Nephron progenitor cell (in vitro differentiated cells): ENCODE measurements around the gene TLDC2.
"Not testable (repeated sequence)": the region's sequence is repeated elsewhere in the genome, so short reads cannot be mapped to it uniquely, and the experiment has no call there.

Experiments
- DNase-seq: peaks from one replicate; pipeline ENCODE4 v3.0.0; 2021
- H3K27ac Mint-ChIP-seq: 2 replicates; pipeline ENCODE4 v1.8.0; 2021; ENCODE audit warnings: mild to moderate bottlenecking, moderate library complexity, mixed read lengths
- H3K27me3 Mint-ChIP-seq: 2 replicates; pipeline ENCODE4 v1.8.0; 2021; ENCODE audit warnings: mild to moderate bottlenecking, low read depth, mixed read lengths; ENCODE audit not compliant: poor library complexity
- H3K36me3 Mint-ChIP-seq: 2 replicates; pipeline ENCODE4 v1.8.0; 2021; ENCODE audit warnings: low read depth, mixed read lengths
- H3K4me1 Mint-ChIP-seq: 2 replicates; pipeline ENCODE4 v1.8.0; 2021; ENCODE audit warnings: mixed read lengths
- H3K4me3 Mint-ChIP-seq: 2 replicates; pipeline ENCODE4 v1.8.0; 2021; ENCODE audit warnings: mild to moderate bottlenecking, moderate library complexity, mixed read lengths
- H3K9me3 Mint-ChIP-seq: 2 replicates; pipeline ENCODE4 v1.8.0; 2021; ENCODE audit warnings: mild to moderate bottlenecking, moderate library complexity, mixed read lengths
- TF ChIP-seq, protein P1 (sequence below): fragments of 200-600 bp; sonication (generic); IDR thresholded peaks from 2 replicates; pipeline ENCODE4 v1.5.0; 2021; ENCODE audit warnings: antibody characterized with exemption

The TLDC2 gene

DNA sequence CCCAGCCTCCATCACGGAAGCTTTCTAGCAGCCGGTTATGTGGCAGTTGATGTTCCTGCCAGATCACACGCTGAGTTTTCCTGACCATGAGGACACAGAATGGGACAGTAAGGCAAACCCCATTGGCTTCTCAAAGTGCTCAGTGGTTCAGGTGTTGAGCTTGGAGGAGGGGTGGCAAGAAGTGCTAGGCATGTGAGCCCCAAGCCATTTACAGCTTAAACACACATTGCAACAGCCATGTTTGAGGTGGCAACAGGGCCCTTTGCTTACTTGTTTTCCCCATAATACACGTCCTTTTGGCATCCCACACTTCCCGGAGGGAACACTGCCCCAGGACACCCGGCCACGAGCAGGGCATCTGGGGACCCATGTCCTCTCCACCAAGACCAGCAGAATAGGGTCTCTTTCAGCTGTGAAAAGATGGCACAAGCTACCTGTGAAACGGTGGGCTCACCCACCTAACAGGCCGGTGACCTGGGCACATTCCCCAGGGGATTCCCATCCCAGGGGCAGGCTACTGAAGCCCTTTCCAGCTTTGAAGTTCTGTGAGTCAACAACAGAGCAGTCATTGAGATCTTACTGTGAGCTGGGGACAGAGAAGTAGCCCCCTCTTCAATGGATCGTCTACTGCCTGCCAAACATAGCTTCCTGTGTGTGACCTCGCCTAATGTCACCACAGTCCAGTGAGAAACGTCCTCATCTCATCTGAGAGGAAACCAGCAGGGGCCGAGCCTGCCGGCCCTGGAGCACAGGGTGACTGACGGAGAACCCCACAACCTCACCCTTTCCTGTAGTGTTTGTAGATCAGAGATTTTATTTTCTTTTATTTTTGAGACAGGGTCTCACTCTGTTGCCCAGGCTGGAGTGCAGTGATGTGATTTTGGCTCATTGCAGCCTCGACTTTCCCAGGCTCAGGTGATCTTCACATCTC lies 4.0 kb upstream of the TLDC2 start:
- peaks cover 3% of the 10 kb centered on the region for H3K9me3 Mint-ChIP-seq
- no peak overlapping the region for H3K4me3 Mint-ChIP-seq
- DNase-seq: no peak
- H3K27me3 Mint-ChIP-seq: peaks cover 8% of the 10 kb centered on the region
- TF ChIP-seq, protein P1, sequence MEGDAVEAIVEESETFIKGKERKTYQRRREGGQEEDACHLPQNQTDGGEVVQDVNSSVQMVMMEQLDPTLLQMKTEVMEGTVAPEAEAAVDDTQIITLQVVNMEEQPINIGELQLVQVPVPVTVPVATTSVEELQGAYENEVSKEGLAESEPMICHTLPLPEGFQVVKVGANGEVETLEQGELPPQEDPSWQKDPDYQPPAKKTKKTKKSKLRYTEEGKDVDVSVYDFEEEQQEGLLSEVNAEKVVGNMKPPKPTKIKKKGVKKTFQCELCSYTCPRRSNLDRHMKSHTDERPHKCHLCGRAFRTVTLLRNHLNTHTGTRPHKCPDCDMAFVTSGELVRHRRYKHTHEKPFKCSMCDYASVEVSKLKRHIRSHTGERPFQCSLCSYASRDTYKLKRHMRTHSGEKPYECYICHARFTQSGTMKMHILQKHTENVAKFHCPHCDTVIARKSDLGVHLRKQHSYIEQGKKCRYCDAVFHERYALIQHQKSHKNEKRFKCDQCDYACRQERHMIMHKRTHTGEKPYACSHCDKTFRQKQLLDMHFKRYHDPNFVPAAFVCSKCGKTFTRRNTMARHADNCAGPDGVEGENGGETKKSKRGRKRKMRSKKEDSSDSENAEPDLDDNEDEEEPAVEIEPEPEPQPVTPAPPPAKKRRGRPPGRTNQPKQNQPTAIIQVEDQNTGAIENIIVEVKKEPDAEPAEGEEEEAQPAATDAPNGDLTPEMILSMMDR: no peak
- H3K27ac Mint-ChIP-seq: no peak overlapping the region
- H3K4me1 Mint-ChIP-seq: peaks cover 15% of the 10 kb centered on the region
- no peaks in the 10 kb centered on the region for H3K36me3 Mint-ChIP-seq

- TF ChIP-seq, protein P1: no peak
- H3K9me3 Mint-ChIP-seq: peaks cover 3% of the 10 kb centered on the region
- no peak for DNase-seq
- H3K4me3 Mint-ChIP-seq: no peak overlapping the region
- peaks cover 8% of the 10 kb centered on the region for H3K27me3 Mint-ChIP-seq
- H3K27ac Mint-ChIP-seq: no peak overlapping the region
- H3K4me1 Mint-ChIP-seq: peaks cover 16% of the 10 kb centered on the region
- no peaks in the 10 kb centered on the region for H3K36me3 Mint-ChIP-seq
Measured at GRCh38 chr20:36872852-36873251, 3.1 kb upstream of the TLDC2 start.

DNA sequence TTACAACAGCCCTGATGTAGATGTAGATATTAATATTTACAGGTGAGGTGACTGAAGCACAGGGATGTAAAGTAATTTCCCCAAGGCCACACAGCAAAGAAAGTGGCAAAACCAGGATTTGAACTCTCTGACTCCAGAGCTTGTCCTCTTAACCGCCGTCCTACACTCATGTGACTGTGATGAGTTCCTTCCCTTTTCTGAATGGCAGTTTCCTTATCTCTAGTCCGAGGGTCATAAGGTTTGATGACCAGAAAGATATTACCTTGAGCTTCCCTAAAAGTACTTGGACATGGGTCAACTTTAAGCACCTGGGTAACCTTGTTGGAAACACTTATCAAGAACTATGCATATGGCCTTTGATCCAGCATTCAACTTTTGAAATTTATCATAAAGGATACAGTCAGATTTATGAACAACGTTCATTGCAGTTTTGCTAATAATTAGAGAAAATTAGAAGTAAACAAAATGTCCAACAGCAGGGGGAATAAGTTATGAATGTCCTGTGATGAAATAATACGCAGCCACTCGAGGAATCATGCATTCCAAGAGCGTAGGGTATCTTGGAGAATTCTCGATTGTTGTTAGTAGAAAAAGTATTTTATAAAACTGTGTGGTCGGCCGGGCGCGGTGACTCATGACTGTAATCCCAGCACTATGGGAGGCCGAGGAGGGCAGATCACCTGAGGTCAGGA lies 2.3 kb upstream of the TLDC2 start:
- Mint-ChIP-seq H3K27me3 (peaks cover 15% of the 10 kb centered on the region), H3K27ac (no peak overlapping the region), H3K9me3 (peaks cover 3% of the 10 kb centered on the region), H3K36me3 (no peaks in the 10 kb centered on the region), H3K4me1 (peaks cover 16% of the 10 kb centered on the region), H3K4me3 (no peak overlapping the region)
- TF ChIP-seq, protein P1: no peak
- DNase-seq: no peak

GRCh38 chr20:36875093-36875492 lies 845 bp upstream of the TLDC2 start:
- H3K27me3 Mint-ChIP-seq: peaks cover 16% of the 10 kb centered on the region
- not testable (repeated sequence) for H3K36me3 Mint-ChIP-seq, H3K27ac Mint-ChIP-seq, DNase-seq, H3K9me3 Mint-ChIP-seq, H3K4me3 Mint-ChIP-seq
- H3K4me1 Mint-ChIP-seq: peaks cover 16% of the 10 kb centered on the region

DNA sequence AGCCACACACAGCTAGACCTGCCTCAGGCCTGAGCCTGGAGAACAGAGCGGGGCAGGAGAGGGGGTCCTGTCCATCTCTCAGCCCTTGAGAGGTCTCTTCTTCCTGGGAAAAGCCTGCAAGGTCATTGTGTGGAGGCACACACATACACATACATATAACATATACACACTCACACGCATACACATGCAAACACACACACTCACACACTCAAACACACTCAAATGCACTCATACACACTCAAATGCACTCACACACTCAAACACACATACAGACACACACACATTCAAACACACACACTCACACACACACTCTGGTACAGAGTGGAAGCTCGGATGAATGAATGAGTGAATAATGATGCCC lies 515 bp downstream of the TLDC2 start:
- Mint-ChIP-seq H3K27ac (no peak overlapping the region), H3K4me3 (no peak overlapping the region), H3K4me1 (peaks cover 25% of the 10 kb centered on the region), H3K9me3 (no peaks in the 10 kb centered on the region), H3K36me3 (no peaks in the 10 kb centered on the region), H3K27me3 (peaks cover 23% of the 10 kb centered on the region)
- no peak for DNase-seq
- TF ChIP-seq, protein P1: no peak

DNA sequence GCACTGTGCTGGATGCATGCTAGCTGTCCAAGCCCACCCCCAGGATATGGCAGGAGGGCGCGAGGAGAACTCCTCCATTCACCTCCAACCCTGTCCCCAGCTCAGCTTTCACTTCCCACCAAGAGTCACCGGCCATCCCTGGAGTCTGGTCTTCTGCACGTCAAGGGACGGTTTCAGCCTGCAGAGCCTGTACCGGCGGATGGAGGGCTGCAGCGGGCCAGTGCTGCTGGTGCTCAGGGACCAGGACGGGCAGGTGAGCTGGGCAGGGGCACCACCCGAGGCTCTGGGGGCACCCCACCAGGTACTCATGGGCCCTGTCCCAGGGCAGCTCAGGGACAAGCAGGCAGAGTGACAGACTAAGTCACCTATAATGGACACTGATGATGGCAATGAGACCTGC lies 3.0 kb downstream of the TLDC2 start:
- H3K36me3 Mint-ChIP-seq: no peaks in the 10 kb centered on the region
- no peaks in the 10 kb centered on the region for H3K9me3 Mint-ChIP-seq
- H3K4me3 Mint-ChIP-seq: no peak overlapping the region
- peaks cover 28% of the 10 kb centered on the region for H3K27me3 Mint-ChIP-seq
- H3K27ac Mint-ChIP-seq: no peak overlapping the region
- no peak for DNase-seq
- TF ChIP-seq, protein P1: no peak
- H3K4me1 Mint-ChIP-seq: peaks cover 31% of the 10 kb centered on the region
